Erythroblast (primary cell): Measurements from ENCODE around the gene CUX1.

Experiments
- DNase-seq, 2 experiments: peaks; one replicate each; lab custom pipeline; 2025; lab: John Stamatoyannopoulos, UW
- GATA1 ChIP-seq: IDR thresholded peaks from 2 replicates; pipeline ENCODE4 v1.6.1; 2011; ENCODE audit warnings: low read depth, mild to moderate bottlenecking, control low read depth, low read length, moderate library complexity
- POLR2A ChIP-seq: IDR thresholded peaks from 2 replicates; pipeline ENCODE4 v1.6.1; 2011; ENCODE audit warnings: mild to moderate bottlenecking, low read length

CUX1 gene

DNA sequence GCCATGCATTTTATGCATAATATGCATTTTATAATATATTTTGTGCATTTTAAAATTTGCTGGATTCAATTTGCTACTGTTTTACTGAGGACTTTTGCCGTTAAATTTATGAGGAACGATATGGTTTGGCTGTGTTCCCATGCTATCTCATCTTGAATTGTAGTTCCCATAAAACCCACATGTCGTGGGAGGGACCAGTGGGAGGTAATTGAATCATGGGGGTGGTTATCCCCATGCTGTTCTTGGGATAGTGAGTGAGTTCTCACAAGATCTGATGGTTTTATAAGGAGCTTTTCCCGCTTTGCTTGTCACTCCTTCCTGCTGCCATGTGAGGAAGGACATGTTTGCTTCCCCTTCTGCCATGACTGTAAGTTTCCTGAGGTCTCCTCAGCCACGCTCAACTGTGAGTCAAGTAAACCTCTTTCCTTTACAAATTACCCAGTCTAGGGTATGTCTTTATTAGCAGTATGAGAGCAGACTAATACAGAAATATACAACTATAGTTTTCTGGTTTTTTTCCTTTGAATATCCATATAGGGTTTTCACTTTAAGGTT is 267.9 kb downstream of the CUX1 start:
- no peak for DNase-seq

DNA sequence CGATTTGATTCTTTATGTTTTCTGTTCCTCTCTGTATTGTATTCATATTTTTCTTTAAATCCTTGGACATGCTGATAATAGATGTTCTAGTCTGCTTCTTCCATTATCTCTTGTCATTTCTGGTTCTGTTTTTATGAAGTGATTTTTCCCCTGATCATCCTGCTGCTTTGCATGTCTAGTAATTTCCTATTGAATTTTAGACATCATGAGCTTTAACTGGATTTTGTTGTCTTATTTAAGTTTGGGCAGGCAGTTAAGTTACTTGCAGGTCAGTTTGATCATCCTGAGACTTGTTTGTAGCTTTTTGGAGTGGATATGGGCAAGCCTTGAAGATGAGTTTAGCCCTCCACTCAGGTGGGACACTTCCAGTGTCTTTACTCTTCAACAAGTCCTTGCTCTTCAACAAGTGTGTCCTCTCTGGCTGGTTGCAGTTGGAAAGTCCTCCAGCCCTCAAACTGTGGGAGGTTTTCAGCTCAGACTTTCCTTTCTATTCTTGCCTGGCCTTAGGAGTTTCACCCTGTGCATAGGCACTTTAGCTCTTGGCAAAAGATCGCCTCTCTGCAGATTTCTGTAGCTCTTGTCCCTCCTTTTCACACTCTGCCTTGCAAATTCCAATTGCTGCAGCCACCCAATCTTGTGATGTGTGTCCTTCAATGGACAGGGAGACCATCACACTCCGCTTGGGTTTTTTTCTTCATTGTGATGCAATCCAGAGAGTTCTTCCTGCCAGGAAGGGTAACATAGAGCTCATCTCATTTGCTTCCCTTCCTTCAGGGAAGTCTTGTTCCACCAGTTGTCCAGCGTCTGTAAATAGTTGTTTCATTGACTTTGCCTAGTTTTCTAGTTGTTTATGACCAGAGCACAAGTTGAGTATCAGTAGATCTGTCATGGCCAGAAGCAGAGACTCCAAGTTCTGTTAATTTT is 272.0 kb downstream of the CUX1 start:
- DNase-seq, result no peak
- no peak for TF ChIP-seq POLR2A
- TF ChIP-seq GATA1, result no peak

More for the DNA sequence above, 267.9 kb downstream of the CUX1 start:
- TF ChIP-seq POLR2A (no peak), GATA1 (no peak)

DNA sequence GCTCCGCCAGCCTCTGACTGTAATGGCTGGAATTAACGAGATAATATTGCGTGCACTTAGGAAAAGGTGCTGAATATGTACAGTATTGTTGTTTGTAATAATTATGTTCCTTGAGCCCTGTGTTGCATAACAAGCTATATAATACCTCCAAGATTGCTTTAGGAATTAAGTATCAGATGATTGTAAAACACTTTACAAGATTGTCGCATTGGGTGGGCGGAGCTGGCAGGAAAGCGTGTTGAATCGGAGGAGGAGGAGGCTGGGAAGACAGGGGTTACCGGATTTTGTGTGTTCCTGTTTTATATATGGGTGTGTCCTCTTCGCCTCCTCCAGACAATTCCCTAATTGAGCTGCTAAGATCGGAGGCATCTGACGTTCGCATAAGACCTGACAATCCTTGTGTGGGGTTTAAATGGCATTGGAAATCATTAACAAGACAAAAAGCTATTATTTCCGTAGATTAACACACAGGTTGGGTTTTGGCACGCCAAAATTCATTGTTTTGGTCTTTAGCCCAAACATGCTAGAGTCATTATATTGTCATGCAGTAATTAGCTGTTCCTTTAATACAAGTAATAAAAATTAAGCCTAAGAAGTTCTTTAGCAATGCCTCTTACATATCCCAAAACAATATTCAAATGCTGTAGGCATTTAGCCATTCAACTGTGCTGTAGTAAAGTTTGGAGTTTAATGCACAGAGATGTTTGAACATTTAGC is 276.3 kb downstream of the CUX1 start:
- no peak for TF ChIP-seq POLR2A
- no peak for TF ChIP-seq GATA1
- DNase-seq, result no peak

DNA sequence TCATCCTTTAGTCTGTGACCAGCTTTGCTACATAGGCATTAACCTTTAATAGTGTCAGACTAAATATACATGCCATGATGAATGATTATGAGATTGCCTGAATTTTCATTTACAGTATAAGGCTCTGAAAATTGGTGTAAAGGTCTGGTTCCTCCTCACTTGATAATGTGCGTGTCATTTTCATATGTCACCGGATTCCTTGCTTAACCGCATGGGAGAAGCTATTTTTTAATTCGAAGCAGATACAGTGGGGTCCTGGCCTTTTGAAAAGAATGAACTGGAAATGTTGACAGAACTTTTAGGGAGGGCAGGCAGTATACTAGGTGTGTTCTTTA is 276.9 kb downstream of the CUX1 start:
- no peak for DNase-seq
- TF ChIP-seq POLR2A (no peak), GATA1 (no peak)

DNA sequence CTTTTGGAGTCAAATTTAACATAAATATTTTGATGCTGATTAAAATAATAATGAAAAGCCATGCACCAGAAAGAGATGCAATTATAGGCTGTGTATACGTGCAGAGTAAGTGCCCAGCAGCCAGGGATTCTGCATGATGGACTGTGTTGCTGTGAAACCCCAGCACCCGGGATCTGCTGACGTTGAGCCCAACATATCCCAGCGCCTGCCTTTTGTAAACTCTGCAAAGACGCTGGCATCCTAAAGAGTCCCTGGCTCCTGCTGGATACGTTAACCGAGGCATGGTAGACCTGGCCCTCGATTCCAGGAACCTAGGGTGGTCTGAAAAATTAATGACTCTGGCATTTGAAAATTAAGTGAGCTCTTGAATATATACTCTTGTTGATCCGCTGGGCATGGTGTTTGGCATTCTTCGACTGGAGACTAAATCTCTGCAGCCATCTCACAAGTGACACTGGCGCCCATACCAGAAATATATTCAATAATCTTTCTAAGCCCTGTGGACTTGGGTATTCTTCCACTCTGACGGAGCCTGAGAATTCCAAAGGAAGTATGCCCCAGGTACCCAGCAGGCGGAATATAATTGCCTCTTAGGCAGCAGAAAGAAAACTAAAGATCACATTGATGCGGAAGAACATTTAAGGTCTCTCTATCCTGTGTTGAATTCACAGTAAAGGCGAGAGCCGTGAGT is 278.0 kb downstream of the CUX1 start:
- TF ChIP-seq POLR2A (no peak), GATA1 (no peak)
- DNase-seq, result no peak

DNA sequence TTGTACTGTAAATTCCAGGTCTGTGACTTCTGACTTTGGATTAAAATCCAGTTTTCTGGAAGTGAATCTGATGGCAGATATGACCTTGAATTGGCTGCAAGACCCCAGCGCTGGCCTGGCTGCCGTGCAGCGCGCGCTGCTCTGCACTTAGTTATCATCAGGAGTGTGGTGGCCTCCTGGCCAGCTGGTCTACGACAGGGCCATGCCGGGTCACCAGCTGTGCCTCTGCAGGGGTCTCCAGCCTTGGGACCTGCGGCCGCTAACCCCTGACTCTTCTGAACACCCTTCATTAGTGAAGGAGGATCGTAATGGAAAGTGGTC is 278.5 kb downstream of the CUX1 start:
- TF ChIP-seq GATA1 (no peak), POLR2A (no peak)
- DNase-seq, result no peak

GRCh38 chr7:102096706-102097427 is 279.4 kb downstream of the CUX1 start:
- TF ChIP-seq POLR2A, result no peak
- no peak for TF ChIP-seq GATA1
- DNase-seq, result no peak

DNA sequence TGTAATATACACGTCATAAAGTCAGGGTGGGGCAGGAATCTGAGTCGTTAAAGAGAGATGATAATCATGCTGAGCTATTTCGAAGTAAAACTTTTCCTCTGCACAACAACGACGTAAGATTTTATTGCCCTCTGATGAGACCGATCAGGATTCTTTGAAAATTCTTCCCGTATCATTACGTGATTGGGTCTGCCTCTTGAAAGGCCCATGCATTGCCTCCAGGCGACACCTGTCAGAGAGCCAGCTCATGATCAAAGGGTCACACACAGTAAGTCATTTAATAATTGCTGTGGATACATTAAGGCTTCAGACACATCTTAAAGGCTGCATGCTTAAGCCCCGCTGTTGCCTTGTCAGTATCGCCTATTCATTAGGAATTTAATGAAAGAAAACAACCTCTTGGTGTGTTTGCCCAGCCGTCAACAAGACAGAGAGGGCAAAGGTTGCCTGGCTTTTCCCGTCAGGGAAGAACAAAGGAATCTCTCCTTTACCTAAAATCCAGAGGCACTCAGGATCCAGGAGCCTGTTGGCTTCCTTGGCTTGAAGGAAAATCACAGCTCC is 280.3 kb downstream of the CUX1 start:
- TF ChIP-seq POLR2A (no peak), GATA1 (no peak)
- DNase-seq, result no peak

GRCh38 chr7:102098986-102099385 is 281.6 kb downstream of the CUX1 start:
- TF ChIP-seq GATA1 (no peak), POLR2A (no peak)
- no peak for DNase-seq

DNA sequence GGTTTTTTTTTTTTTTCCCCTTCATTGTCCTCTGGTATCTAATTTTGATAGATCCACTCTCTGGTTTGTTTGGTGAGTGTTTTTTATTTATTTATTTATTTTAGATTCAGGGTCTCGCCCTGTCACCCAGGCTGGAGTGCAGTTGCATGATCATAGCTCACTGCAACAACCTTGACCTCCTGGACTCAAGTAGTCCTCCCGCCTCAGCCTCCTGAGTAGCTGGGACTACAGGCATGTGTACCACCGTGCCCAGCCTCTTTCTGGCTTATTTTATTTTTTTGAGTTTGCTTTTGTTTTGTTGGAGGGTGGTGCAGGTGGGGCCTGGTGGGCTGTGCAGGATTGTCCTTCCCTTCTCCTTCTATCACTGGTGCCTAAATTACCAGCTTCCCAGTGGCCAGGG is 282.0 kb downstream of the CUX1 start:
- TF ChIP-seq GATA1, result no peak
- TF ChIP-seq POLR2A, result no peak
- DNase-seq, result no peak

- no peak for DNase-seq
- TF ChIP-seq POLR2A (no peak), GATA1 (no peak)
These were observed 283.7 kb downstream of the CUX1 start for GRCh38 chr7:102101111-102101551.

DNA sequence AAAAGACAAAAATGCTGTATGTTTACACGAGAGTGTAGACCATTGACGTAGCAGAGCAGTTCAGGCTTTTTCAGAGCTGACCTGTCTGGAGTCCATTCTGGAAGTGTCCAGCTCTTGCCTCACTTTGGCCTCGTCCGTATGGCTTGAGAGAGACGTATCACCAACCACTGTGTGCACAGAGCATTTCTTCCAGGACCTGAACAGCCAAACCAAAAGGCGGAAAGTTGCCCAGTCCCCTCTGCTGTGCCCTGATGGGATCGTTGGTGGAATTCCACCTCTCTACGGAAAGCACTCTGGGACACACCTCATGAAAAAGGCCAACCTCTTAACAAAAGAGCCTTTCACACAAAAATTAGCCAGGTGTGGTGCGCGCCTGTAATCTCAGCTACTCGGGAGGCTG is 284.5 kb downstream of the CUX1 start:
- no peak for DNase-seq
- TF ChIP-seq GATA1, result no peak
- TF ChIP-seq POLR2A, result no peak

- TF ChIP-seq POLR2A (no peak), GATA1 (no peak)
- no peak for DNase-seq
These were observed 285.6 kb downstream of the CUX1 start for GRCh38 chr7:102103027-102103372.
